Superior temporal gyrus (tissue), 1 donor: ENCODE results near the gene RAB27A.
A peak's percentile ranks its signal among the peaks of the same experiment; 100 is the strongest.

Experiments
- DNase-seq: peaks from one replicate; pipeline ENCODE4 v3.0.0-alpha.2; 2016; ENCODE audit errors: extremely low spot score

The RAB27A gene

GRCh38 chr15:55222588-55222987, 67.0 kb downstream of the RAB27A start:
- no peak for DNase-seq

- no peak for DNase-seq
These were observed 68.3 kb downstream of the RAB27A start for GRCh38 chr15:55221090-55222011.

GRCh38 chr15:55220606-55221005, 69.0 kb downstream of the RAB27A start:
- DNase-seq: no peak

GRCh38 chr15:55218056-55218455, 71.6 kb downstream of the RAB27A start:
- DNase-seq: peak; percentile 33

GRCh38 chr15:55204464-55204863, 85.1 kb downstream of the RAB27A start:
- no peak for DNase-seq

- no peak for DNase-seq
These were observed 87.4 kb downstream of the RAB27A start for GRCh38 chr15:55202206-55202605.

- no peak for DNase-seq
These were observed 90.9 kb downstream of the RAB27A start for GRCh38 chr15:55198706-55199105.

- no peak for DNase-seq
These were observed 91.9 kb downstream of the RAB27A start for GRCh38 chr15:55197719-55198118.

GRCh38 chr15:55197362-55197705, 92.3 kb downstream of the RAB27A start:
- DNase-seq: peak; percentile 41

GRCh38 chr15:55196458-55197361, 92.9 kb downstream of the RAB27A start, which contains the start of gene RSL24D1:
Gene RSL24D1 (minus strand): TSS chr15:55196941. CDS start chr15:55196890, 51 bp downstream.
- DNase-seq: peak; percentile 99

- no peak for DNase-seq
These were observed 93.6 kb downstream of the RAB27A start for GRCh38 chr15:55195996-55196395.

- no peak for DNase-seq
These were observed 95.4 kb downstream of the RAB27A start for GRCh38 chr15:55194256-55194655.

GRCh38 chr15:55186331-55186730, 103.3 kb downstream of the RAB27A start:
- no peak for DNase-seq

GRCh38 chr15:55183679-55184078, 105.9 kb downstream of the RAB27A start:
- DNase-seq: no peak

- DNase-seq: no peak
These were observed 110.5 kb downstream of the RAB27A start for GRCh38 chr15:55179141-55179540.

GRCh38 chr15:55170361-55170760, 119.3 kb downstream of the RAB27A start:
- no peak for DNase-seq

GRCh38 chr15:55168350-55168974, 121.2 kb downstream of the RAB27A start:
- DNase-seq: peak; percentile 72

- DNase-seq: no peak
These were observed 125.3 kb downstream of the RAB27A start for GRCh38 chr15:55164284-55164683.
